ENCODE measurements around the gene DISP1.
"Not testable (repeated sequence)": the region's sequence is repeated elsewhere in the genome, so short reads cannot be mapped to it uniquely, and the experiment has no call there.

The DISP1 gene

GRCh38 chr1:222798975-222799374 is 15.9 kb upstream of the DISP1 start:
- no peak for DNase-seq

- DNase-seq = no peak
Observed at GRCh38 chr1:222801067-222801466, 13.8 kb upstream of the DISP1 start.

- no peak for DNase-seq
Observed at GRCh38 chr1:222811671-222812070, 3.2 kb upstream of the DISP1 start.

GRCh38 chr1:222813866-222814535 is 838 bp upstream of the DISP1 start:
- no peak for DNase-seq

- no peak for DNase-seq
Observed at GRCh38 chr1:222815440-222815765, 564 bp downstream of the DISP1 start.

- DNase-seq = no peak
Observed at GRCh38 chr1:222817529-222817928, 2.7 kb downstream of the DISP1 start.

- no peak for DNase-seq
Observed at GRCh38 chr1:222818171-222818570, 3.3 kb downstream of the DISP1 start.

GRCh38 chr1:222820171-222820712 is 5.4 kb downstream of the DISP1 start:
- no peak for DNase-seq

- DNase-seq = no peak
Observed at GRCh38 chr1:222821239-222821638, 6.4 kb downstream of the DISP1 start.

- DNase-seq = no peak
Observed at GRCh38 chr1:222823695-222824094, 8.9 kb downstream of the DISP1 start.

- no peak for DNase-seq
Observed at GRCh38 chr1:222824641-222825040, 9.8 kb downstream of the DISP1 start.

- DNase-seq = no peak
Observed at GRCh38 chr1:222828939-222829338, 14.1 kb downstream of the DISP1 start.

GRCh38 chr1:222829868-222830267 is 15.0 kb downstream of the DISP1 start:
- no peak for DNase-seq

GRCh38 chr1:222833356-222833876 is 18.6 kb downstream of the DISP1 start:
- no peak for DNase-seq

GRCh38 chr1:222843469-222844410 is 28.9 kb downstream of the DISP1 start:
- DNase-seq = no peak

GRCh38 chr1:222844411-222844779 is 29.6 kb downstream of the DISP1 start:
- no peak for DNase-seq

- DNase-seq = no peak
Observed at GRCh38 chr1:222845763-222846162, 30.9 kb downstream of the DISP1 start.

- not testable (repeated sequence) for DNase-seq
Observed at GRCh38 chr1:222850550-222850949, 35.7 kb downstream of the DISP1 start.

GRCh38 chr1:222852326-222852725 is 37.5 kb downstream of the DISP1 start:
- no peak for DNase-seq

- DNase-seq = no peak
Observed at GRCh38 chr1:222861062-222861461, 46.2 kb downstream of the DISP1 start.

All from GDM1 (cell line).